ENCODE results near the gene BCDIN3D.

DNA sequence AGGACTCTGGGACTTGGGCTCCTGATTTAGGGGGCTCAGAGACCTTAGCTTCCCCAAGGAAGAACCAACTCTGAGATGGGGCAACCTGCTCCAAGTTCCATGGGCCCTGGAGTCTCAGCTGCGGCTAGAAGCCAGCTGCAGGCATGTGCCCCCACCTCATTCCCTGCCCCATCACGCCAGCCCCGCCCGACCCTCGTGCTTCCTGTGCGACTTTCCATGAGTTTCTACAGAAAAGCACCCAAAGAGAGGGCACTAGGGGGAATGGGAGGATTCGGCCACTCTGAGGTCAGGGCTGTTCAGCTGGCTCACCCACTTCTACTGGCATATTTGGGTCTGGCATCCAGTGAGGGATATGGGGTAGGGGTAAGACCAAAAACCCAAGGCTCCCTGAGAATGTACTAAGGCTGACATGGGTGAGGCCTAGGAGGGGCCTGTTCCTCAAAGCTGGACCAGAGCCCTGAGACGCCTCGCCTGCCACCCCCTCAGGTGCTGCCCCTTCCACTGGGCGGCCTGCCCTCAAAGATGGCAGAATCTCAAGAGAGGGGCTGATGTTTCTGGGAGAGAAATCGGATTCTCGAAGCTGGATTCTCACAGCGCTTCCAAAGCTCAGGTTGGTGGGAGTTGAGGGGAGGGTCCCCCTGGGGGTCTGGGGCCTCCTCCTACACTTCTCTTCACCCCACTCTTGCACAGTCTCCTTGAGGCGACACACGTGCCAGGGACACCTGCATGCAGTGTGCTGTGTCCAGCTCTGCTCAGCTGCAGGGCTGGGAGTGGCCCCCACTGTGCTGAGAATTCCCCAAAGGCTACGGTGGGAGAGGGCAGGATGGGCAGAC lies 38.7 kb upstream of the BCDIN3D start:
- TF ChIP-seq, protein P1, sequence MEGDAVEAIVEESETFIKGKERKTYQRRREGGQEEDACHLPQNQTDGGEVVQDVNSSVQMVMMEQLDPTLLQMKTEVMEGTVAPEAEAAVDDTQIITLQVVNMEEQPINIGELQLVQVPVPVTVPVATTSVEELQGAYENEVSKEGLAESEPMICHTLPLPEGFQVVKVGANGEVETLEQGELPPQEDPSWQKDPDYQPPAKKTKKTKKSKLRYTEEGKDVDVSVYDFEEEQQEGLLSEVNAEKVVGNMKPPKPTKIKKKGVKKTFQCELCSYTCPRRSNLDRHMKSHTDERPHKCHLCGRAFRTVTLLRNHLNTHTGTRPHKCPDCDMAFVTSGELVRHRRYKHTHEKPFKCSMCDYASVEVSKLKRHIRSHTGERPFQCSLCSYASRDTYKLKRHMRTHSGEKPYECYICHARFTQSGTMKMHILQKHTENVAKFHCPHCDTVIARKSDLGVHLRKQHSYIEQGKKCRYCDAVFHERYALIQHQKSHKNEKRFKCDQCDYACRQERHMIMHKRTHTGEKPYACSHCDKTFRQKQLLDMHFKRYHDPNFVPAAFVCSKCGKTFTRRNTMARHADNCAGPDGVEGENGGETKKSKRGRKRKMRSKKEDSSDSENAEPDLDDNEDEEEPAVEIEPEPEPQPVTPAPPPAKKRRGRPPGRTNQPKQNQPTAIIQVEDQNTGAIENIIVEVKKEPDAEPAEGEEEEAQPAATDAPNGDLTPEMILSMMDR (IDR thresholded peaks at IDR 0.05; ENCODE audit: borderline replicate concordance, extremely low read depth, low read length, poor library complexity, severe bottlenecking) = no peak
- no peak for TF ChIP-seq EZH2 (IDR thresholded peaks at IDR 0.05; ENCODE audit: borderline replicate concordance, low read depth, low read length, severe bottlenecking)
